ENCODE data around the gene PITPNM1.

PITPNM1 gene

GRCh38 chr11:67534070-67534679 is 29.0 kb upstream of the PITPNM1 start:
- no peak overlapping the region for H3K4me3 ChIP-seq (ENCODE audit: low read length)
- no peak for DNase-seq (ENCODE audit: low read depth)
- TF ChIP-seq, protein P1, sequence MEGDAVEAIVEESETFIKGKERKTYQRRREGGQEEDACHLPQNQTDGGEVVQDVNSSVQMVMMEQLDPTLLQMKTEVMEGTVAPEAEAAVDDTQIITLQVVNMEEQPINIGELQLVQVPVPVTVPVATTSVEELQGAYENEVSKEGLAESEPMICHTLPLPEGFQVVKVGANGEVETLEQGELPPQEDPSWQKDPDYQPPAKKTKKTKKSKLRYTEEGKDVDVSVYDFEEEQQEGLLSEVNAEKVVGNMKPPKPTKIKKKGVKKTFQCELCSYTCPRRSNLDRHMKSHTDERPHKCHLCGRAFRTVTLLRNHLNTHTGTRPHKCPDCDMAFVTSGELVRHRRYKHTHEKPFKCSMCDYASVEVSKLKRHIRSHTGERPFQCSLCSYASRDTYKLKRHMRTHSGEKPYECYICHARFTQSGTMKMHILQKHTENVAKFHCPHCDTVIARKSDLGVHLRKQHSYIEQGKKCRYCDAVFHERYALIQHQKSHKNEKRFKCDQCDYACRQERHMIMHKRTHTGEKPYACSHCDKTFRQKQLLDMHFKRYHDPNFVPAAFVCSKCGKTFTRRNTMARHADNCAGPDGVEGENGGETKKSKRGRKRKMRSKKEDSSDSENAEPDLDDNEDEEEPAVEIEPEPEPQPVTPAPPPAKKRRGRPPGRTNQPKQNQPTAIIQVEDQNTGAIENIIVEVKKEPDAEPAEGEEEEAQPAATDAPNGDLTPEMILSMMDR (IDR thresholded peaks at IDR 0.05; ENCODE audit: insufficient read depth, low read depth, low read length, missing control alignments): no peak

DNA sequence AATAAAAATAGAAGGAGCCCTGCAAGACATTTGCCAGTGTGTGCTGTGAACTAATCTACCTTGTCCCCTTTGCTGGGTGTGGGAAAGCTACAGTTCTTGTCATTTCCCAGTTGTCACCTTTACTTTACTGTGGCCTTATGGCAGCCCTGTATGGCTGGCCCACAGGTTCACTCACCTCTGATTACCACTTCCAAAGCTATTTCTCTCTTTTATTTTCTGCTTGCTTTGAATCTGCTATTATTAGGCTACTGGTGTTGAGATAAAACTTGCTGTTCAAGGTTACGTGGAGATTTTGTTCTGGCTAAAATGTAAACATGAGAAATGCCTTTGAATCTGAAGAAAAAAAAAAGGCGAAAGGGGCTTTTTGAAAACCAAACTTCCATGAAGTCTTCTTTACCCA is 27.7 kb upstream of the PITPNM1 start:
- TF ChIP-seq, protein P1 (IDR thresholded peaks at IDR 0.05; ENCODE audit: insufficient read depth, low read depth, low read length, missing control alignments): no peak
- DNase-seq (ENCODE audit: low read depth): no peak
- H3K4me3 ChIP-seq (ENCODE audit: low read length): no peak overlapping the region

- TF ChIP-seq, protein P1 (IDR thresholded peaks at IDR 0.05; ENCODE audit: insufficient read depth, low read depth, low read length, missing control alignments): no peak
- no peak overlapping the region for H3K4me3 ChIP-seq (ENCODE audit: low read length)
- no peak for DNase-seq (ENCODE audit: low read depth)
Measured at GRCh38 chr11:67530282-67530592, 25.1 kb upstream of the PITPNM1 start.

- DNase-seq (ENCODE audit: low read depth): no peak
- H3K4me3 ChIP-seq (ENCODE audit: low read length): no peak overlapping the region
- TF ChIP-seq, protein P1 (IDR thresholded peaks at IDR 0.05; ENCODE audit: insufficient read depth, low read depth, low read length, missing control alignments): no peak
Measured at GRCh38 chr11:67528376-67528775, 23.2 kb upstream of the PITPNM1 start.

DNA sequence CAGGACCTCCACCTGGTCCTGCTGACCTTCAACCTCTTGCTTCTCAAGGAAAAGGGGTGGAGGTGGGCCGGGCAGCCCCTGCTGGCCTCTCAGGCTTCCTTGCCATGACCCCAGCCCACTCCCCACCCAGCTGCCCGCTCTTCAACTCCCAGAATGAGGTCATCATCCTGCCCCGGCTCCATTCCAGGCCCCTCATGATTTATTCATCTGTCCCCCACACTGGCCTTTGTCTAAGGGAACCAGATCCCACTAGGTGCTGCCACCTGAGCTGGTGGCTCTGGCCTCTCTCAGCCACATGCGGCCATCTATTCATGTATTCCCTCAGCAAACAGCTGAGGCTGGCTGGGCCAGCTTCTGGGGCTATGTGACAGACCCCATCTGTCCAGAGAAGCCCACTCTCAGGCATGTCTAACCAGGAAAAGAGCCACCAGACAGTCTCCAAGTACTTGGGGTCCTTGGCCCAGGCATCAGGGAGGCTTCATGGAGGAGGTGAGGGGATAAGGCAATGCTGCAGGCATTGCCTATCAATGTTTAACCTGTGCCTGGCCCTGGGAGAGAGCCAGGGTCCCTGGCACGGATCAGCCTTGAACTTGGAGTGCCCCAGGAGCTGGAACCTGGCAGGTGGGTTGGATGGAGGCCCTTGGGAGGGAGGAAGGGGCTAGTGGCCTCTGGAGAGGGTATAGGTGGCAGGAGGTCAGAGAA is 20.3 kb upstream of the PITPNM1 start:
- TF ChIP-seq, protein P1 (IDR thresholded peaks at IDR 0.05; ENCODE audit: insufficient read depth, low read depth, low read length, missing control alignments): no peak
- DNase-seq (ENCODE audit: low read depth): no peak
- H3K4me3 ChIP-seq (ENCODE audit: low read length): no peak overlapping the region

DNA sequence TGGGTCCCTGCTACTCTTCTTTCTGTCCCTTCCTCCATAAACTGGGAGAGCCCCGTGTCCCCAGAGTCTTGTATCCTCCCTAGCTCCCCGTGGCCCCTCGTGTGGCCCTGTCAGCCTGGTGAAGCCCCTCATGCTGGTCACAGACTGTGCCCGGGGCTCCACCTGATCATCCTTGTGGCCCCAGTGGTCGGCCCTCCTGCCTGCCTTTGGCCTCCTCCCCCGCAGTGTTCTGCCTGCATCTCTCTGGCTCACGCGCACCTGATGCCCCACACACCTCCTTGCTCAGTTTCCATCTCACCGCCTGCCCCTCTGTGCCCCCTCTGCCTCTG is 19.3 kb upstream of the PITPNM1 start:
- TF ChIP-seq, protein P1 (IDR thresholded peaks at IDR 0.05; ENCODE audit: insufficient read depth, low read depth, low read length, missing control alignments): no peak
- H3K4me3 ChIP-seq (ENCODE audit: low read length): no peak overlapping the region
- DNase-seq (ENCODE audit: low read depth): no peak

Measured in epithelial cell of esophagus (primary cell).